Right lobe of liver (tissue), 6 donors: Measurements from ENCODE around the gene STMP1. TPM values are rescaled to one million over a fixed set of nuclear protein-coding genes. Genes with fewer than 3 reads are reported as not detected.

Source experiments
- ATAC-seq, 4 donors: fragments of 200-7000 bp; cut with Tn5 transposase; one replicate each; pipeline ENCODE4 v1.9.1; 2020; ENCODE audit warnings: mild to moderate bottlenecking in 4 of 4, moderate library complexity in 4 of 4
- DNase-seq, 3 donors: peaks; one replicate each; pipeline ENCODE4 v3.0.0-alpha.2; 2020
- H3K27ac ChIP-seq, 3 donors: fragments of 200-600 bp; one replicate each; pipeline ENCODE4 v1.8.0; 2022
- H3K27me3 ChIP-seq, 2 donors: fragments of 200-600 bp; one replicate each; pipeline ENCODE4 v1.8.0; 2022
- H3K36me3 ChIP-seq, 4 donors: fragments of 200-600 bp; sonication (generic) in 1 of 4; one replicate each; pipeline versions ENCODE4 v1.5.1 to v1.8.0; 2017 to 2022; ENCODE audit warnings: control low read depth in 1 of 4
- H3K4me1 ChIP-seq, 4 donors: fragments of 200-600 bp; sonication (generic) in 1 of 4; one replicate each; pipeline versions ENCODE4 v1.5.1 to v1.8.0; 2017 to 2022; ENCODE audit warnings: control low read depth in 1 of 4
- H3K4me3 ChIP-seq, 3 donors: fragments of 200-600 bp; one replicate each; pipeline ENCODE4 v1.8.0; 2022
- H3K9me3 ChIP-seq, 4 donors: fragments of 200-600 bp; sonication (generic) in 1 of 4; one replicate each; pipeline versions ENCODE4 v1.5.1 to v1.8.0; 2017 to 2022; ENCODE audit warnings: control low read depth in 1 of 4
- POLR2A ChIP-seq: fragments of 450-650 bp; IDR thresholded peaks from one replicate; pipeline ENCODE4 v1.6.1; 2017; ENCODE audit warnings: antibody characterized with exemption, mild to moderate bottlenecking
- WGBS: methylation state at CpG from one replicate; pipeline ENCODE4 v1.1.6; 2018; ENCODE audit warnings: low coverage, low lambda C conversion rate; ENCODE audit not compliant: insufficient coverage; ENCODE audit errors: missing lambda C conversion rate; 5-methylcytosine and 5-hydroxymethylcytosine counted together
- intact Hi-C, 2 donors: fragments of 100-400 bp; cut with DNase I; formaldehyde crosslinking; loops; one replicate each; pipeline versions ENCODE4 v1.11.2 to v1.14.1; 2022
- small RNA-seq, 2 experiments: library from RNA; depleted of rRNA; stranded (forward); fragments of <200 nt; gene quantifications; one replicate each; pipeline ENCODE3, GENCODE V24; 2016
- total RNA-seq, 6 experiments: library from RNA; depleted of rRNA in 2 of 6; stranded (reverse); fragments of >200 nt in 2 of 6; fragmentation: NEBNext Ultra II Directional in 3 of 6; extraction: Animal tissue kit (Norgen Biotek cat#: 25700) in 3 of 6; gene quantifications; one replicate each; pipeline versions ENCODE4 v1.1.0 to v1.2.4, GENCODE V29; 2016 to 2023
- TF ChIP-seq, protein P1 (sequence below), 4 donors: fragments of 200-600 bp in 3 of 4; fragments of 450-650 bp in 1 of 4; IDR thresholded peaks; one replicate each; pipeline versions ENCODE4 v1.5.1 to v1.8.0; 2016 to 2022; ENCODE audit warnings: antibody characterized with exemption in 4 of 4, mild to moderate bottlenecking in 2 of 4
- donor health status: DM: no; HTN: yes; CAD: no.
- donor health status: DM: no; HTN: no; CAD: no.
- donor health status: DM: no; HTN: no; CAD: no.
- donor health status: DM: no; HTN: yes; CAD: no.
- donor health status: DM: no; HTN: yes; CAD: no.

Gene STMP1
- total RNA-seq, 6 experiments from 2014 or later, result 8.8 to 20.6 (median 14.6) TPM

DNA sequence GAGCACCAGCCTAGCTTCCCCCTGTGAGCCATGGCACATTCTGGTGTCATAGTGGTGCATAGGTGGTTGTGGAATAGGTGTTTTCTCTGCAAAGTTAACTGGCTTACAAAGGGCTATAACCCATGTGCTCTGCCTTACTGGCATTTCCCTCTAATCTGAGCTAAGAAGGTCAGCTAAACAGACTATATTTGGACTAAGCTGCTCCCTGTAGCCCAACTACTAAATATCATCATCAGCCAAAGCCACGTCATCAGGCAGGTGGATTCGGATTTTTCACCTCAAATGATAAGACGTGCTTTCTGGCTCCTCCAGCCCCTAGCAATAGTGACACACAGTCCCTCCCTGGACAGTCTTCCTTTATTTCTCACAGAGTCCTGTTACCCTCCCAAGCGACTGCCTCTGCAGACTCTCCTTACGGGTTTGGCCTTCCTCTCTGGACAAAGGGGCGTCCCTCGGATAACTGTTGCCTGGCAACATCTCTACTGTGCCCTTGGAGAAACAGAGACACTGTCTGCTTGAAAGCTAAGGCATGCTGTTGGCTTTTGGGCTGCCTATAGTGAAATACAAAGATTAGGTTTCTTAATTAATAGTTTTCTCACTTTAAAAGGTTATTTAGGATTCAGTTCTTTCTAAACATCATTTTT lies 56.6 kb downstream of the STMP1 start:
- 60% methylated on average over 7 of the region's 7 CpGs for WGBS
- no peak for DNase-seq
- TF ChIP-seq, protein P1, sequence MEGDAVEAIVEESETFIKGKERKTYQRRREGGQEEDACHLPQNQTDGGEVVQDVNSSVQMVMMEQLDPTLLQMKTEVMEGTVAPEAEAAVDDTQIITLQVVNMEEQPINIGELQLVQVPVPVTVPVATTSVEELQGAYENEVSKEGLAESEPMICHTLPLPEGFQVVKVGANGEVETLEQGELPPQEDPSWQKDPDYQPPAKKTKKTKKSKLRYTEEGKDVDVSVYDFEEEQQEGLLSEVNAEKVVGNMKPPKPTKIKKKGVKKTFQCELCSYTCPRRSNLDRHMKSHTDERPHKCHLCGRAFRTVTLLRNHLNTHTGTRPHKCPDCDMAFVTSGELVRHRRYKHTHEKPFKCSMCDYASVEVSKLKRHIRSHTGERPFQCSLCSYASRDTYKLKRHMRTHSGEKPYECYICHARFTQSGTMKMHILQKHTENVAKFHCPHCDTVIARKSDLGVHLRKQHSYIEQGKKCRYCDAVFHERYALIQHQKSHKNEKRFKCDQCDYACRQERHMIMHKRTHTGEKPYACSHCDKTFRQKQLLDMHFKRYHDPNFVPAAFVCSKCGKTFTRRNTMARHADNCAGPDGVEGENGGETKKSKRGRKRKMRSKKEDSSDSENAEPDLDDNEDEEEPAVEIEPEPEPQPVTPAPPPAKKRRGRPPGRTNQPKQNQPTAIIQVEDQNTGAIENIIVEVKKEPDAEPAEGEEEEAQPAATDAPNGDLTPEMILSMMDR (IDR thresholded peaks at IDR 0.05), result no peak
- no peak for TF ChIP-seq POLR2A
- Histone ChIP-seq H3K36me3 (no peaks in the 10 kb centered on the region), H3K4me1 (no peaks in the 10 kb centered on the region), H3K27ac (no peak overlapping the region), H3K4me3 (no peak overlapping the region), H3K9me3 (no peaks in the 10 kb centered on the region), H3K27me3 (no peaks in the 10 kb centered on the region)
- intact Hi-C loops, result no loop called here
- no peak for ATAC-seq

DNA sequence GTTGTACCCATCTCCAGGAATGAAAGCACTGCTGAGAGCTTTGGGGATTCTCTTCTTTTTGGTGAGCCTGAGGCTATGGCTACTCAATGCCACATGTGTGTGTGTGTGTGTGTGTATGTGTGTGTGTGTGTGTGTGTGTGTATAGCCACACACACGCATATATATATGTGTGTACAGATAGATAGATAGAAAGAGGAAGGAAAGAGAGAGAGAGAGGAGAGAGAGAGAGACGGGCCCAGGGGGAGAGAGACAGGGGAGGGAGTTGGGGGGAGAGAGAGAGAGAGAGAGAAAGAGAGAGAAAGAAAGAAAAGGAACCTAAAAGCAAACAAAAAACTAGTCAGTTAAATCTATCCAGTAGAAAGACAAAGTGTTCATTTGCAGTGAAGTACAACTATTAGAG lies 57.4 kb downstream of the STMP1 start:
- ATAC-seq (no peak), DNase-seq (no peak)
- no peak for TF ChIP-seq POLR2A
- TF ChIP-seq, protein P1 (IDR thresholded peaks at IDR 0.05), result no peak
- Histone ChIP-seq H3K27ac (no peak overlapping the region), H3K4me1 (no peaks in the 10 kb centered on the region), H3K9me3 (no peaks in the 10 kb centered on the region), H3K27me3 (no peaks in the 10 kb centered on the region), H3K4me3 (no peak overlapping the region), H3K36me3 (no peaks in the 10 kb centered on the region)
- intact Hi-C loops, result no loop called here
- 11% methylated on average over 2 of the region's 2 CpGs for WGBS

DNA sequence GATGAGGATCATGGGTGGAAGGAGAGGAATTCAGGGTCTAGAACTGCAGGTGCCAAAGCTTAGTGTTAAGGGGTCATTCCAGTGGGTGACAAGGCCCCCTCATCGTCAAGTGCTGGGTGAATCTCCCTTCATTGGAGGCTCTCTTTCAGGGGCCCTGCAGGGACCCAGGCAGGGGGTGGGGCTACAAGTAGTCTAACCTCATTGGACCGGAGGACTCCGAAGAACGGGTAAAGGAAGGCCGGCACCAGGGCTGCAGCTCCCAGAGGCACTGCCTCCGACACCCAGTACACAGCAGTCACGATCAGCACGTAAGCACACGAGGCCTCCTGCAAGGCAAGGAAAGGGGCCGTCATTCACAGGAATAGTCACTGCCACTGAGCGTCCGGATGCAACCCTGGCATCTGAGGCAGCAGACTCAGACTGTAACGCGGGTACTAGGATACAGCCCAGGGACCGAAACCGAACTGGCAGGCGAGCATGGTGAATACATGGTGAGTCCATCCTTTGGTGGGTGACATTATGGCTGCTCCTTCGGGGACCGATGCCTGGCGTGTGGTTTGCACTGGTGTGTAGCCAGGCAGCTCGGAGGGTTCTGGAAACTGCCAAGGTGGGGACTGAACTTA lies 59.0 kb downstream of the STMP1 start:
- Histone ChIP-seq H3K4me1 (no peaks in the 10 kb centered on the region), H3K27ac (no peak overlapping the region), H3K9me3 (no peaks in the 10 kb centered on the region), H3K36me3 (no peaks in the 10 kb centered on the region), H3K4me3 (no peak overlapping the region), H3K27me3 (no peaks in the 10 kb centered on the region)
- DNase-seq (no peak), ATAC-seq (no peak)
- TF ChIP-seq, protein P1 (IDR thresholded peaks at IDR 0.05), result no peak
- TF ChIP-seq POLR2A, result no peak
- intact Hi-C loops, result no loop called here
- WGBS, result 89% methylated on average over 5 of the region's 21 CpGs

DNA sequence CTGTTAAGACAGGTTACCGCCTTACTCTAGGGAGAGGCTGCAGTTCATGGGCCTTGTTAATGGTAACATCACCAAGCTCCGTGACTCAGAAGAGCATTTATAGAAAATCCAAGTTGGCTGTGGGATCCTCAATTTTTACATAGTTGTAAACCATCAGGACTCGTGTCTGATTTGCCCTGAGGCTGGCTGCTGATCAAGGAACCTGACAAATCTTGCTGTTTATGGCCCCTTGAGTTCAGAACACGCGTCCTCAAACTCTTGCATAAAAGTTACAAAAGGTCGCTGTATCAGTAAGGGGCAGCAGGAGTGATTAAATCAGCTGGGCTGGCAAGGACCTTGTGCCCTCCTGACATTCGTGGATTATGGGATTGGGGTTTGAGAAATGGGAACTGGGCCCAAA lies 61.1 kb downstream of the STMP1 start:
- Histone ChIP-seq H3K36me3 (no peaks in the 10 kb centered on the region), H3K4me3 (no peak overlapping the region), H3K9me3 (no peaks in the 10 kb centered on the region), H3K27me3 (no peaks in the 10 kb centered on the region), H3K4me1 (no peaks in the 10 kb centered on the region), H3K27ac (no peak overlapping the region)
- intact Hi-C loops, result no loop called here
- ATAC-seq (no peak), DNase-seq (no peak)
- no peak for TF ChIP-seq POLR2A
- TF ChIP-seq, protein P1 (IDR thresholded peaks at IDR 0.05), result no peak
- WGBS, result 79% methylated on average over 7 of the region's 7 CpGs

Small RNA genes within 50 kb of the gene (small RNA-seq; reads per million reads assigned to genes)
- 0 reads per million in 2 experiments for gene RNU6-1154P

Other genes with a start within 250 kb of the STMP1 start
- gene CNOT4, start 152.4 kb upstream of the STMP1 start, total RNA-seq, result 10 to 100 TPM in 3 of 6 experiments, 1 to 10 TPM in 3; 9.1 to 14.1 (median 11.0) TPM
- gene NUP205, start 104.6 kb upstream of the STMP1 start, total RNA-seq, result 10 to 100 TPM; 12.3 to 20.8 (median 16.1) TPM
- under 1 TPM in 4 of 6 experiments, not detected in 2; 0.09 to 0.25 (median 0.18) TPM for gene SLC13A4, start 65.7 kb downstream of the STMP1 start, total RNA-seq
- 10 to 100 TPM in 1 of 6 experiments, 1 to 10 TPM in 5; 2.8 to 14.9 (median 6.4) TPM for gene FAM180A, start 86.3 kb downstream of the STMP1 start, total RNA-seq